GM10266 (cell line): ENCODE results near the gene CDYL2.

Experiments used
- DNase-seq: peaks from one replicate; pipeline ENCODE4 v3.0.0; 2012; ENCODE audit errors: extremely low spot score
- TF ChIP-seq, protein P1 (sequence below): IDR thresholded peaks from 2 replicates; pipeline ENCODE4 v1.5.1; 2012; ENCODE audit warnings: mild to moderate bottlenecking, low read depth; ENCODE audit not compliant: control insufficient read depth, insufficient read depth; ENCODE audit errors: missing control alignments

The CDYL2 gene

DNA sequence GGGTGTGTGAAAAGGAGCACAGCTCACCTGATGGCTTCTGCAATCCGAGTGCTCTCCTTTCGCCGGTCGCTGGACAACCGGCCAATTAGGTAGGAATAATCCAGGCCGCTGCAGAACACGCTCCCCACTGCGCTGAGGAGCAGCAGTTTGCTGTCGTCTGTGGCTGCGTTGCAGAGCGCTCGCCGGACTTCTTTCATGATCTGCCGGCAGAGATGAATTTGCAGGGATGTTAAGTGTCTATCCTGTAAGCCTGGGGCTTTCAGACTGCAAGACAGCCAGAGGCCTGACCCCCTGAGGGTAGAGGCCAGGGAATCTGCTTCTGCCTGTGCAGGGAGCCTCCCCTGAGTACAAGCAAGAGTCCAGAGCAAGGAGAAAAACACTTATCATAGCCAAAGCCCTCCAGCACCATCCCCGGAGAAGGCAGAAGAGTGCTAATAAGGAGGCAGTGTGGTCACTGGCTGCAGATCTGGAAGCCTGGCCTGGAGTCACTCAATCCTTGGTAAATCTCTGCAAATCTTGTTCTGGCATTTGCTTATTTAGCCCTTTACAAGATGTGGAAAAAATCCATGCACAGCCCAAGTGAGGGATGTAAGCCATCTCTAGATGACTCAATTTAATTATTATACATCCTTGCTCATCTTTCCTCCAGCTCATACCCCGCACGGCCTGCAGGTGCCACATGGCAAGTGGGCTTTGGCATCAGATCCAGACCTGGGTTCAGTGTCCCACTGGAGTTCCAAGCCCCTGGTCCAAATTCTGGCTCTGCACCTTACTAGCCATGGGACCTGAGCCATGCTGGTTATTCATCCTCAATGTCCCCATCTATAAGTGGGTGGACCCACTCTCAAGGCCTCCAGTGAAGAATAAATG lies 183.4 kb downstream of the CDYL2 start:
- no peak for DNase-seq
- TF ChIP-seq, protein P1, sequence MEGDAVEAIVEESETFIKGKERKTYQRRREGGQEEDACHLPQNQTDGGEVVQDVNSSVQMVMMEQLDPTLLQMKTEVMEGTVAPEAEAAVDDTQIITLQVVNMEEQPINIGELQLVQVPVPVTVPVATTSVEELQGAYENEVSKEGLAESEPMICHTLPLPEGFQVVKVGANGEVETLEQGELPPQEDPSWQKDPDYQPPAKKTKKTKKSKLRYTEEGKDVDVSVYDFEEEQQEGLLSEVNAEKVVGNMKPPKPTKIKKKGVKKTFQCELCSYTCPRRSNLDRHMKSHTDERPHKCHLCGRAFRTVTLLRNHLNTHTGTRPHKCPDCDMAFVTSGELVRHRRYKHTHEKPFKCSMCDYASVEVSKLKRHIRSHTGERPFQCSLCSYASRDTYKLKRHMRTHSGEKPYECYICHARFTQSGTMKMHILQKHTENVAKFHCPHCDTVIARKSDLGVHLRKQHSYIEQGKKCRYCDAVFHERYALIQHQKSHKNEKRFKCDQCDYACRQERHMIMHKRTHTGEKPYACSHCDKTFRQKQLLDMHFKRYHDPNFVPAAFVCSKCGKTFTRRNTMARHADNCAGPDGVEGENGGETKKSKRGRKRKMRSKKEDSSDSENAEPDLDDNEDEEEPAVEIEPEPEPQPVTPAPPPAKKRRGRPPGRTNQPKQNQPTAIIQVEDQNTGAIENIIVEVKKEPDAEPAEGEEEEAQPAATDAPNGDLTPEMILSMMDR = no peak

DNA sequence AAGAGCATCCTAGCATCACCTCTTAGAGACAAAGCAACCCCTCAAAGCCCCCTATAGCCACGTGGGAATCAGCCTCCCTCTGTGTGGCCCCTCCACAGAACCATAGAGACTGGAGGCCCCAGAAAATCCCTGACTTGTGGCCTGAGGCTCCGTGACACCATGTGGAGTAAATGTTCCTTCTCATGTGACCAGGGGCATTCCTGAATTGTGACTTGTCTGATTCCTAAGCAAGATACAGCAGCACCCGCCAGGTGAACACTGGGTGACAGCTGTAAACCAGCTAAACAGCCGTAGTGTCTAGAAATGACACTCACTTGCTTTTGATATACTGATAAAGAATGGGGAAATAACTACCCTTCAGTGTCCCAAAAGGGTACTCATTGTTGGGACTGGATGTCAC lies 184.6 kb downstream of the CDYL2 start:
- TF ChIP-seq, protein P1 = no peak
- no peak for DNase-seq

DNA sequence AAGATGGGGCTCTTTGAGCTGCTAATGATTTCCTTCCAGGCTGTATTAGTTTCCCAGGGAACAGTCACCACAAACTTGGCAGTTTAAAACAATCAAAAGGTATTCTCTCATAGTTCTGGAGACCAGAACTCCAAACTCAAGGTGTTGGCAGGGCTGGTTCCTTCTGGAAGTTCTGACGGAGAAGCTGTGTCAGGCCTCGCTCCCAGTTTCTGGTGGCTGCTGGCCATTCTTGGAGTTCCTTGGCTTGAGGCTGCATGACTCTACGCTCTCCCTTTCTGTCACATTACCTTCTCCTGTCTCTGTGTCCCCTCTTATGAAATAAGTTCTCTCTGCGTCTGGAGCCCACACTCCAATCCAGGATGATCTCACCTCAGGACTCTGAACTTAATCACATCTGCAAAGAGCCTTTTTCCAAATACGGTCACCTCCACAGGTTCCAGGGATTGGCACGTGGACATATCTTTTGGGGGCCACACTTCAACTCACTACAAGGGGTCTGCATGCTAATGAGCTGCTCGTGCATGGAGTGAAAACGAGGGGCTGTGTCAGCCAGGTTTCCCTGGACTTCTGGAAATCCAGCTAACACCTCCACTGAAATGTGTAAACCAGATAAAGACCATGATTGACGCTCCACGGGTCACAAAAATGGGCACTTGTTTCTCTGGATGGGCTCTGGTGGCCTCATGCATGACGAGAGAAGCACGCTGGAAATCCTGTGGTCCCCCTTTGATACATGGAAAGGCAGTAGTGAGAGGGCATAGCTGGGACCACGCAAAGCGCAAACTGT lies 185.3 kb downstream of the CDYL2 start:
- TF ChIP-seq, protein P1 = no peak

DNA sequence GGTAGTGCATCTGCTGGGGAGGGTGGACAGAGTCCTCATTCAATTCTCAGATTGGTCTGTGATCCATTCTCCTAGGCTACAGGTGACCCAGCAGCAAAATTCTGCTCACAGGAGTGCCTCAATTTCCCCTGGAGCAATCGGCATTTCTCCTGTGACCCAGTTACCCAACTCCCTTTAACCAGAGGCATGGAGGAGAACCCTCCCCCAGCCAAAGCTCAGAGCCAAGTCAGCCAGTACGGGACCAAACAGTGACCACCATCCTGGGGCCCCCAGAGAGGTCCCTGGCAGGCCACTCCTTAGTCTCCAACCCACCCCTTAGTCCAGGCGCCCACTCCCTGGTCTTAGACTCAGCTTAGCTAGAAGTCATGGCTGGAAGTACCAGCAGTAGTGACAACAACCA lies 188.0 kb downstream of the CDYL2 start:
- DNase-seq = no peak
- TF ChIP-seq, protein P1 = no peak

More for the DNA sequence above, 185.3 kb downstream of the CDYL2 start:
- no peak for DNase-seq

DNA sequence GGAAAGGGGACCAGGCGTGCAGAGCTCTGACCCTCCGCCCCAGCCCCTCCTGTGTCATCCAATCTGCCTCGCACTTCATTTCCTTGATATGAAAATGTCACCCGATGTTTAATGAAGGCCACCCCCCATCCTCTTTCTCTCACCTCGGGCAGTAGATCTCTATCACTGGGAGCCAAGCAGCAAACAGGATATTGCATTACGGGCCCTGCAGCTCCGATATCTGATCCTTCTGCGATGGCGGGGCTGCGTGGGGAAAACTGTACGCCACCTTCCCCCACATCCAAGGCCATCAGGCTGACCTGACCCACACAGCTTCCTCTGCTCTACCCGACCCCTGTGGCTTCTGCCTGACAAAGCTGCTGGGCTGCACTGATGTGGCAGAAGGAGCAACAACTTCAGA lies 188.7 kb downstream of the CDYL2 start:
- no peak for DNase-seq
- TF ChIP-seq, protein P1 = no peak

DNA sequence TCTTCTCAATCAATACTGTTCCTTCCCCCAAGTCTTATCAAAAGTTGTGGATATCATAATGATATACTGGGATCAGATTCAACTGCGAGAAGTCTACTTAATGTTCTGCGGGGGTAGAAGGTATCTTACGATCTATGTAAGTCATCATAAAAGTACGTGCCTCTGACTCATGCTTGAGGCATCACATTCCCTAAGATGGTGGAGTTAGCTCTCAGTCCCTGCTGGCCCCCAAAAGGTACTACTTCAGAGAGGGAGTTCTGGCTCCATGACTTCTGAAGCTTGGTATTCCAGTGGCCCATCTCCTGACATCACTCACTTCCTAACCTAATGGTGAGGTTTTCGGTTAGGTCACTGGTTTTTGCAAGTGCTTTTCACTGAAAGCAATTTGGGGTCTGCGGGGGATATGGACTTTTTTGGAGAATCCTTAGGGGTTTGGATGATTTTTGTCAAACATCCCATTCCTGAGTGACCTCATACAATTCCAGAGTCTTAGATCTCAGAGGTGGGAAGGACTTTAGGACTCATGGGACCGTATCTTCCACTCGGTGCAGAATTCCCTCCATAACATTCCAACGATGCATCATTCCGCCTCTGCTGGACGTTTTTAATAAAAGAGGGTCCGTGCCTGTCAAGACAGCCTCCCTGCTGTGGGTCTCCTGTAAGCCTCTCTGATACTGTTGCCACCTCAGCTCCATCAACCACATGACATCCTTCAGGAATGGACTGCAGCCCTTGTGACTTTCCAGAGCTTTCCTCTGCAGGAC lies 189.3 kb downstream of the CDYL2 start:
- no peak for DNase-seq
- TF ChIP-seq, protein P1 = no peak
